Daoy (cell line): ENCODE results near the gene PLEKHD1. TPM values are rescaled to one million over a fixed set of nuclear protein-coding genes. Genes with fewer than 3 reads are reported as not detected.
A peak's percentile ranks its signal among the peaks of the same experiment; 100 is the strongest.
"Not testable (repeated sequence)": the region's sequence is repeated elsewhere in the genome, so short reads cannot be mapped to it uniquely, and the experiment has no call there.

Experiments used
- DNase-seq: peaks from one replicate; pipeline ENCODE4 v3.0.0-alpha.2; 2015; ENCODE audit warnings: low read depth
- total RNA-seq: library from RNA; depleted of rRNA; stranded (reverse); fragments of >200 nt; shearing (Covaris generic); gene quantifications from 2 replicates; pipeline ENCODE4 v1.2.3, GENCODE V29; 2014; rRNA removed

PLEKHD1 gene
- total RNA-seq = 0.06 TPM in 1 of 2 replicates, not detected in the other

DNA sequence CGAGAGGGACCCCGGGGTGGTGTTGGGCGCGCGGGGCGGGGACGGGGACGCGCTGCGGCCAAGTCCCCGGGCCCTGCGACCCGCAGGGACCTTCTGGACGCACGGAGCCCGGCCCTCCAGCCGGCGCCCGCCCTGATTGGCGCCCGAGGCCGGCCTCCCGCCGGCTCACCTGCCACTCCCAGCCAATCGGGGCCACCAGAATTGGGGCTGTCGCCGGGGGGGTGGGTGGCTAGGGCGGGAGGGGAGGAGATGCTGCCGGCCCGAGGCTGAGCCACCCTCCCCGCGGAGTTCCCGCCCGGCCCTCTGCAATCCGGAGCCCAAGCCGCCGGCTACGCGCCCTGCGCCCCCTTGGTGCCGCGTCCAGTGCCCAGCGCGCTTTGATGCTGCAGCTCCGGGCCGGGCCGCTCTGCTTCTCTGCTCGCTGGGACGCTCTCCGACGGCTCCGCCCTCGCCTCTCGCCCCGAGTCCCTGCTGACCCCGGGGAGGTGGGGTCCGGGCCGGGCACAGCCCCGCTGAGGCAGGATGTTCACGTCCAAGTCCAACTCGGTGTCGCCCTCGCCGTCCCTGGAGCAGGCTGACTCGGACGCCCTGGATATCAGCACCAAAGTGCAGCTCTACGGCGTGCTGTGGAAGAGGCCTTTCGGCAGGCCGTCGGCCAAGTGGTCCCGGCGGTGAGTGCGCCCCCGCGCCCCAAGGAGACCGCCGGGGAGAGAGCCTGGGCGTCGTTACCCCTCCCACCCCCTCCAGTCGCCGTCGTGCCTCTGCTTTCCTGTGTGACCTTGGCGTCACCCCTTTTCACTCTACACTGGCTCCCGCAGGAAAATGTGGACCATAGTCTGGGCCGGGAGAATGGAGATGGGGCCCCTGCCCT, at the start of gene PLEKHD1:
Gene PLEKHD1, plus strand, starts transcription at position 285 of the 871 bp plus-strand sequence. Its CDS starts 238 bp downstream, at position 523.
- DNase-seq = peak; percentile 20

GRCh38 chr14:69439521-69440270, 44.8 kb upstream of the PLEKHD1 start:
- no peak for DNase-seq

- no peak for DNase-seq
Measured at GRCh38 chr14:69441948-69442347, 42.6 kb upstream of the PLEKHD1 start.

DNA sequence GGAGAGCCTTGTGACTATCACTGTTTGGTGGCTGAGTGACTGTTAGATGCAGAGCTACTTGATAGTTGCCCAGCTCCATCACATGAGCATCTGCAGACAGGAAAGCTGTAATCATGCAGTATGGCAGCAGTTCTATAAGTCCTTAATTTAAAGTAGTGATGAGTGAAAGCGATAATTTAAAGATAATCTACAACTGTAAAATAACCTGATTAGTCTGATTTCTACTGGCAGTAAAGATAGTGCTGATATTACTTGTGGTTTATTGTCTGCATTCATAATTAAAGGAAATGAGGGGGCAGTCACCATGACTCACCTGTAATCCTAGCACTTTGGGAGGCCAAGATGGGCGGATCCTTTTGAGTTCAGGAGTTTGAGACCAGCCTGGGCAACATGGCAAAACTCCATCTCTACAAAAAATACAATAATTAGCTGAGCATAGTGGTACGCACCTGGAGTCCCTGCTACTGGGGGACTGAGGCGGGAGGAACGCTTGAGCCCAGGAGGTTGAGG, 41.2 kb upstream of the PLEKHD1 start:
- peak; percentile 66 for DNase-seq

DNA sequence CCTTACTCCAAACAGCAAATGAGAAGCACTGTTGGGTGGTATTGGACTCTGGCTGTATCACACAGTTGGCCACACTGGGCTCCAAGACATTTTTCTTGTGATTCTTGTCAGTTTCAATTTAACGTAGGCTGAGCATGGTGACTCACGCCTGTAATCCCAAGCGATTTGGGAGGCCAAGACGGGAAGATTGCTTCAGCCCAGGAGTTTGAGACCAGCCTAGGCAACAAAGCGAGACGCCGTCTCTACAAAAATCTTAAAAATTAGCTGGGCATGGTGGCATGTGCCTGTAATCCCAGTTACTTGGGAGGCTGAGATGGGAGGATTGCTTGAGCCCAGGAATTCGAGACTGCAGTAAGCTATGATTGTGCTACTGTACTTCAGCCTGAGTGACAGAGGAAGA, 35.3 kb upstream of the PLEKHD1 start:
- DNase-seq = no peak

GRCh38 chr14:69451941-69452340, 32.6 kb upstream of the PLEKHD1 start:
- no peak for DNase-seq

DNA sequence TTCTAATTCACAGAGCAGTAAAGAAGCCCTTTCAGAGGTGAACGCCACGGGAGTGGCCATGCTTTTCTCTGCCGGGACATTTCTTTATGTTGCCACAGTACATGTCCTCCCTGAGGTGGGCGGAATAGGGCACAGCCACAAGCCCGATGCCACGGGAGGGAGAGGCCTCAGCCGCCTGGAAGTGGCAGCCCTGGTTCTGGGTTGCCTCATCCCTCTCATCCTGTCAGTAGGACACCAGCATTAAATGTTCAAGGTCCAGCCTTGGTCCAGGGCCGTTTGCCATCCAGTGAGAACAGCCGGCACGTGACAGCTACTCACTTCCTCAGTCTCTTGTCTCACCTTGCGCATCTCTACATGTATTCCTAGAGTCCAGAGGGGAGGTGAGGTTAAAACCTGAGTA, 26.2 kb upstream of the PLEKHD1 start:
- DNase-seq = no peak

- DNase-seq = no peak
Measured at GRCh38 chr14:69459122-69459521, 25.4 kb upstream of the PLEKHD1 start.

- peak; percentile 80 for DNase-seq
Measured at GRCh38 chr14:69460093-69460701, 24.3 kb upstream of the PLEKHD1 start.

- peak; percentile 38 for DNase-seq
Measured at GRCh38 chr14:69464379-69464778, 20.1 kb upstream of the PLEKHD1 start.

- DNase-seq = peak; percentile 96
Measured at GRCh38 chr14:69464829-69465228, 19.7 kb upstream of the PLEKHD1 start.

DNA sequence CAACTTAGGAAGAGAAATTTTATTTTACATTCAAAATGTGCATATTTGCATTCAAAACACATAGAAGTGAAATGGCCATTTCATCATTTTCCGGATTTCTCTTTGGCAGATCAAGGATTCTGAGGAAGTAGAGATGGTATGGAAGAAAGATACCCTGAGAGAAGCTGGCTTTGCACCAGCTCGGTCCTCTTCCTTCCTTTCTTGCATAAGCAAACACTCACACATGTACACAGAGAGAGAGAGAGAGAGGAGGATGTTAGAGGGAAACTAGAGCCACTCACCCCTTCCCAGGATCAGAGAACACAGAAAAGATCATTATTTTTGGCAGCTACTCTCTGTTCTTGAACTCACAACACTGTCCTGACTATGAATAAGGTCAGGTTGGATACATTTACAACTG, 15.6 kb upstream of the PLEKHD1 start:
- DNase-seq = no peak

DNA sequence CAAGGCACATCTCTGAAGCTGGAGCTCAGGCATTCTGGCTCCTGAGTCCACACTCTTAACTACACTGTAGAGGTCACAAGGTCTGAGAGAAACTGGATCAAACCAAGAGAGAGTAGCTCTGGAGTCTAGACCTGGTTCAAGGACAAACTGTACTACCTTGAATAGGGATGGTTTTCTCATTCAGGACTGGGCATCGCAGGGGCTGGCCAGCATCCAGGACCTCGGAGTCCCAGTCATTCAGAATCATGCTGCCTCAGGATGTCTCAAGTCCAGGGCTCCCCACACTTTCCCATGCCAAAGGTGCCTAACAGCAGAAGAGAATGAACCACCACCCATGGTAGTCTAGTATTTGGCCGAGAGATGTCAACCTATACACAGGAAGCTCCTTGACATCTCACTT, 13.1 kb upstream of the PLEKHD1 start:
- no peak for DNase-seq

DNA sequence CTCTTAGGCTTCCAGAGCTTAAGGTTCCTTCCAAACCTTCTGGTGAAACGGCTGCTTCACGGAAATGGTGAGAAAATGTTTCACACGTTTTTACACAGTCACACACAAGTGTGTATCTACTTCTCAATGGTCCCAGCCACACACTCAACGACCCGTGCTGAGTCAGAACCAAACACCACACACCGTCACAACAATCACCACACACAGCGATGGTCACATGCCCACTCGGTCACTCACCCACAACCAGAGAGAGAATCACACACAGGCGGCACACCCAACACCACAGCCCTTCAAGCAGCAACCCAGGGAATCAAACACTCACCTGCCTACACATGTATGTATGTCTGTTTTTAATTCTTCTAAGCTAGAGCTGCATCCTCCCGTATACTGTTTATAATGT, 12.6 kb upstream of the PLEKHD1 start:
- DNase-seq = peak; percentile 46

DNA sequence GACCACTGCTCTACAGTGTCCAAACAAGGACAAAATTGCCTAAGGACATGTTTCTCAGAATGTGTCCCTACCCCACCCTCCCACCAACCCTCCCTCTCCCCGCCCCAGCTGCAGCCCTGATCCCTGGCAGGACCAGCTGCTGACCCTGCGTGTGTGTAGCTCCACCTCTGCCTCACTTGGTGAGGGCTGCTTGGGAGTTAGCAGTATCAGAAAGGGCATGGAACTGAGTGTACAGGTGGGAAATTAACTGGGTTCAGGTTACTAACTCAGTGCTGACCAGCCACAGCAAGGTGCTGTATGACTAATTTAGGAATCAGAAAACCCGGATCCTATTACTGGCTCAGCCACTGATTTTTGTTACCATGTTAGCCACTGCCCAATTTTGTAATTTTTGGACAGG, 11.3 kb upstream of the PLEKHD1 start:
- DNase-seq = no peak

- DNase-seq = no peak
Measured at GRCh38 chr14:69473946-69474345, 10.6 kb upstream of the PLEKHD1 start.

GRCh38 chr14:69475194-69475818, 9.2 kb upstream of the PLEKHD1 start:
- DNase-seq = peak; percentile 51

- DNase-seq = not testable (repeated sequence)
Measured at GRCh38 chr14:69476824-69477450, 7.6 kb upstream of the PLEKHD1 start.

DNA sequence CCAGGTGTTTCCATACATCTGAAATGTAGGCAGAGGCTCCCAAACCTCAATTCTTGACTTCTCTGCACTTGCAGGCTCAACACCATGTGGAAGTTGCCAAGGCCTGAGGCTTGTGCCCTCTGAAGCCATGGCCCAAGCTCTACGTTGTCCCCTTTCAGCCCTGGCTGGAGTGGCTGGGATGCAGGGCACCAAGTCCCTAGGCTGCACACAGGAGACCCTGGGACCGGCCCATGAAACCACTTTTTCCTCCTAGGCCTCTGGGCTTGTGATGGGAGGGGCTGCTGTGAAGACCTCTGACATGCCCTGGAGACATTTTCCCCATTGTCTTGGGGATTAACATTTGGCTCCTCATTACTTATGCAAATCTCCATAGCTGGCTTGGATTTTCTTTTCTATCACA, 6.5 kb upstream of the PLEKHD1 start:
- DNase-seq = not testable (repeated sequence)

DNA sequence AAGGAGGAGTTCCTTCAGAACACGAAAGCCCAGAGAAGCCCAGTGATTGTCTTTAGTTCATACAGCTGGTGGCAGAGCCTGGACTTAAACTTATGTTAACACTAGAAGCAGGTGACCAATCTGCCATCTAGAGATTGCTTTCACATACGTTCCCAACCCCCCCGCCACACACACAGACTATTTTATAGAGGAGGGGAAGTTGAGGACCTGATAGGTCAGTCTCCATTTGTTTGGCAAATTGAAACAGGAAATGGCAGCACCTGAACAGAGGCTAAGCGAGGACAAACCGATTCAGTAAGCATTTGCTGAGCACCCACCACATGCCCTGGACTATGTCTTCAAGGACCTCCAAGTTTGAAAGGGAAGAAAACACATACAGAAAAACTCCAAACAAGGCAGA, 4.8 kb upstream of the PLEKHD1 start:
- DNase-seq = no peak

DNA sequence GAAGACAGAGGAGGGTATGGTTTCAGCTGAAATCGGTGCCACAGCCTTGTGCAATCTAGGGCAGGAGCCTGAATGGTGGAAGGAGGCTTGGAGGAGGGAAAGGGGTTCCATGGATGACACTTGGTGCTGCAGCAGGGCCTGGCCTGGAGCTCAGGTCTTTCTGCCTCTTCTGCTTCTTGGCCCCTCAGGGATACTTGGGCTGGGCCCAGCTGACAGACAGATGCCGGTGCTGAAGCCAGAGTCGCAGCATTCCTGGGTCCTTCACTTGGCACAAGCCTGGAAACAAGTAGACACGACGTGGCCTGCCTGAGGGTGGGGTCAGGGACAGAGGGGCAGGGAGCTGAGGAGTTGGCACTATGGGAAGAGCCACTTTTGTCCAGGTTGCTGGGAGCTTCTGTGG, 4.4 kb upstream of the PLEKHD1 start:
- DNase-seq = no peak
